ENCODE measurements around the gene RPL39L.

GRCh38 chr3:187073581-187074098 lies 65.7 kb downstream of the RPL39L start:
- TF ChIP-seq EP300 (IDR thresholded peaks at IDR 0.05; ENCODE audit: borderline replicate concordance) = no peak
- no peak for TF ChIP-seq YY1 (IDR thresholded peaks at IDR 0.05; ENCODE audit: low read depth)
- TF ChIP-seq MAX (IDR thresholded peaks at IDR 0.05) = no peak
- TF ChIP-seq REST (IDR thresholded peaks at IDR 0.05; ENCODE audit: low read depth) = no peak
